HG02571 (cell line): Measurements from ENCODE around the gene SLC5A4.
"Not testable (repeated sequence)": the region's sequence is repeated elsewhere in the genome, so short reads cannot be mapped to it uniquely, and the experiment has no call there.

ENCODE experiments used
- ATAC-seq: cut with Tn5 transposase; IDR thresholded peaks from one replicate; pipeline ENCODE4 v1.9.1; 2021; ENCODE audit warnings: mild to moderate bottlenecking, moderate library complexity; ENCODE audit not compliant: unreplicated experiment

SLC5A4 gene

GRCh38 chr22:32202161-32202538 is 53.0 kb downstream of the SLC5A4 start:
- ATAC-seq = no peak

GRCh38 chr22:32200752-32201151 is 54.4 kb downstream of the SLC5A4 start:
- no peak for ATAC-seq

- ATAC-seq = no peak
Observed at GRCh38 chr22:32199961-32200360, 55.2 kb downstream of the SLC5A4 start.

GRCh38 chr22:32199341-32199740 is 55.8 kb downstream of the SLC5A4 start:
- ATAC-seq = no peak

- not testable (repeated sequence) for ATAC-seq
Observed at GRCh38 chr22:32197553-32198226, 57.5 kb downstream of the SLC5A4 start.

- ATAC-seq = not testable (repeated sequence)
Observed at GRCh38 chr22:32195900-32196299, 59.2 kb downstream of the SLC5A4 start.

- ATAC-seq = not testable (repeated sequence)
Observed at GRCh38 chr22:32193346-32193745, 61.8 kb downstream of the SLC5A4 start.

GRCh38 chr22:32191021-32191420 is 64.1 kb downstream of the SLC5A4 start:
- not testable (repeated sequence) for ATAC-seq

GRCh38 chr22:32185821-32186220 is 69.3 kb downstream of the SLC5A4 start:
- ATAC-seq = no peak

GRCh38 chr22:32183625-32184024 is 71.5 kb downstream of the SLC5A4 start:
- no peak for ATAC-seq

- ATAC-seq = no peak
Observed at GRCh38 chr22:32181043-32181442, 74.1 kb downstream of the SLC5A4 start.

GRCh38 chr22:32177221-32177765 is 77.9 kb downstream of the SLC5A4 start:
- no peak for ATAC-seq

GRCh38 chr22:32175683-32176644 is 79.2 kb downstream of the SLC5A4 start:
- ATAC-seq = no peak

- no peak for ATAC-seq
Observed at GRCh38 chr22:32175115-32175514, 80.0 kb downstream of the SLC5A4 start.
